Thoracic aorta (tissue), 2 donors: ENCODE data around the gene NPAS3. TPM values are rescaled to one million over a fixed set of nuclear protein-coding genes. Genes with fewer than 3 reads are reported as not detected.

Experiments used
- ATAC-seq: fragments of 150-250 bp; one replicate; pipeline ENCODE4 v1.8.0; 2017; ENCODE audit warnings: low read depth; ENCODE audit not compliant: insufficient number of reproducible peaks, low FRiP score
- DNase-seq: peaks from one replicate; pipeline ENCODE4 v3.0.0-alpha.2; 2020; ENCODE audit warnings: low spot score
- H3K27ac ChIP-seq, 2 donors: fragments of 200-600 bp; sonication (generic); 1 replicate in 1 of 2; 2 replicates in 1 of 2; pipeline ENCODE4 v1.5.1; 2016; ENCODE audit warnings: mild to moderate bottlenecking in 2 of 2, moderate library complexity in 2 of 2
- H3K27me3 ChIP-seq: fragments of 200-600 bp; sonication (generic); replicated peaks from 2 replicates; pipeline ENCODE4 v1.6.0; 2016; ENCODE audit warnings: mild to moderate bottlenecking; ENCODE audit not compliant: insufficient read depth
- H3K36me3 ChIP-seq: fragments of 200-600 bp; sonication (generic); one replicate; pipeline ENCODE4 v1.5.1; 2016
- H3K4me1 ChIP-seq, 2 donors: fragments of 200-600 bp; sonication (generic); 1 replicate in 1 of 2; 2 replicates in 1 of 2; pipeline versions ENCODE4 v1.5.1 to v1.6.0; 2016; ENCODE audit warnings: low read depth in 2 of 2, mild to moderate bottlenecking in 1 of 2; ENCODE audit not compliant: control insufficient read depth in 1 of 2
- H3K4me3 ChIP-seq: fragments of 200-600 bp; sonication (generic); 2 replicates; pipeline ENCODE4 v1.5.1; 2016; ENCODE audit warnings: mild to moderate bottlenecking
- H3K9me3 ChIP-seq: fragments of 200-600 bp; sonication (generic); 2 replicates; pipeline ENCODE4 v1.5.1; 2016
- total RNA-seq, 2 donors: library from RNA; depleted of rRNA; stranded (reverse); fragments of >200 nt; gene quantifications; one replicate each; pipeline versions ENCODE4 v1.1.0 to v1.2.3, GENCODE V29; 2016
- TF ChIP-seq, protein P1 (sequence below): fragments of 200-600 bp; sonication (generic); IDR thresholded peaks from one replicate; pipeline ENCODE4 v1.5.1; 2019; ENCODE audit warnings: antibody characterized with exemption

NPAS3 gene
- total RNA-seq, 2 donors from 2014 or later, result 1.1 TPM; not detected in 1

DNA sequence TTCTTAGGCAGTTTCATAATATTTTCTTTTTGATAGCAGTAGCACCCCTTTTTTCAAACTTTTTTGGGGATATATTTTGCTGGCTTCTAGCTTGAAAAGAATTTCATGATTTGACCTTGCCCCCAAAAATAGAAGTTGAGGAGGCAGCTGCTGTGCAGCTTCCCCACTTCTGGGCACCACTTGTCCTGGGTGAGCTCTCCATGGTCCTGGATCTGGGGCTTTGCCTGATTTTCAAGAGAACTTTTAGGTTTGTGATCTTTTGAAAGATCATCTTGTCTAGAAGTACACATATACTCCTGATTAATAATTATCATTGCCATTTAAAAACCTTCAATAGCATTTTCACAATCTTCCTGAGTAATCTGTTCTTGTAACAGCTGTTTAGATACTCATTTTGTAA is 271.6 kb downstream of the NPAS3 start:
- Histone ChIP-seq H3K27ac (no peak overlapping the region), H3K4me1 (no peaks in the 10 kb centered on the region), H3K9me3 (no peaks in the 10 kb centered on the region), H3K36me3 (no peaks in the 10 kb centered on the region), H3K4me3 (no peak overlapping the region), H3K27me3 (no peaks in the 10 kb centered on the region)
- ATAC-seq (no peak), DNase-seq (no peak)
- TF ChIP-seq, protein P1, sequence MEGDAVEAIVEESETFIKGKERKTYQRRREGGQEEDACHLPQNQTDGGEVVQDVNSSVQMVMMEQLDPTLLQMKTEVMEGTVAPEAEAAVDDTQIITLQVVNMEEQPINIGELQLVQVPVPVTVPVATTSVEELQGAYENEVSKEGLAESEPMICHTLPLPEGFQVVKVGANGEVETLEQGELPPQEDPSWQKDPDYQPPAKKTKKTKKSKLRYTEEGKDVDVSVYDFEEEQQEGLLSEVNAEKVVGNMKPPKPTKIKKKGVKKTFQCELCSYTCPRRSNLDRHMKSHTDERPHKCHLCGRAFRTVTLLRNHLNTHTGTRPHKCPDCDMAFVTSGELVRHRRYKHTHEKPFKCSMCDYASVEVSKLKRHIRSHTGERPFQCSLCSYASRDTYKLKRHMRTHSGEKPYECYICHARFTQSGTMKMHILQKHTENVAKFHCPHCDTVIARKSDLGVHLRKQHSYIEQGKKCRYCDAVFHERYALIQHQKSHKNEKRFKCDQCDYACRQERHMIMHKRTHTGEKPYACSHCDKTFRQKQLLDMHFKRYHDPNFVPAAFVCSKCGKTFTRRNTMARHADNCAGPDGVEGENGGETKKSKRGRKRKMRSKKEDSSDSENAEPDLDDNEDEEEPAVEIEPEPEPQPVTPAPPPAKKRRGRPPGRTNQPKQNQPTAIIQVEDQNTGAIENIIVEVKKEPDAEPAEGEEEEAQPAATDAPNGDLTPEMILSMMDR, result no peak

DNA sequence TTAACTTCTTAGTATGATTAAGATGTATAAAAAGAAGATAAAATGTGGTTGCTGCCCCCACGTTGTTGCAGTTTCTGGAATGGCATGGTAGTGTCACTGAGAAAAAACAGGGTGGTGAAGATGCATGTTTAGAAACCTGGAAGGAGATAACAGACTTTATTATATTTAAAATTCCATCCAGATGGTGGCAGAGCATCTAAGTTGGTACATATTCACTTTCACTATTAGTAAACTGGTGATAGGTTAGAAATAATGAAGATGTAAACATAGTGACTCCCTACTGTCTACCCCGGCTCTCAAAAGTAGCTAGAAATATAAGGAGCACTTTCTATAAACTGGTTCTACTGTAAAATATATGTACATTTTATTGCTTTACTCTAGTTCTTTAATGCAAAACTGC is 279.3 kb downstream of the NPAS3 start:
- no peak overlapping the region for H3K4me3 ChIP-seq
- H3K27me3 ChIP-seq, result no peaks in the 10 kb centered on the region
- H3K27ac ChIP-seq, result no peak overlapping the region
- TF ChIP-seq, protein P1, result no peak
- no peaks in the 10 kb centered on the region for H3K36me3 ChIP-seq
- H3K9me3 ChIP-seq, result no peaks in the 10 kb centered on the region
- no peaks in the 10 kb centered on the region for H3K4me1 ChIP-seq
- ATAC-seq (no peak), DNase-seq (no peak)

DNA sequence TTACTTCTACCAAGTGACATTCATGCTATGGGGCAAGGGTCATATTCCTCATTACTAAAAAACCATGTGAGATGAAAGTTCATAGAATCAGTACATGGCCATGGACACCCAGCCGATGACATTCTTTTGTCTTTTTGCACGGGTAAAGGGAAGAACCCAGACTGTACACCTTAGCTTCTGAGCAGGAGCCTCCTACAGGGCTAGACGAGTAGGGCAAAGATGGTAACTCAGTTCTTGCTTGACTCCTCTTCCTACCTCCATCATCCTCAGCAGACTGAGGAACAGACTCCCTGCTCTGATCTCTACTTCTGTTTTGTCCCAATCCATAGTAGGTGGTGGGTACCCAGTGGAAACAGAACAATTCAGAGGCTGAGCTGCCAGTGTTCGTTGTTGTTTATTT is 281.3 kb downstream of the NPAS3 start:
- DNase-seq (no peak), ATAC-seq (no peak)
- Histone ChIP-seq H3K9me3 (no peaks in the 10 kb centered on the region), H3K4me1 (no peaks in the 10 kb centered on the region), H3K36me3 (no peaks in the 10 kb centered on the region), H3K27me3 (no peaks in the 10 kb centered on the region), H3K27ac (no peak overlapping the region), H3K4me3 (no peak overlapping the region)
- TF ChIP-seq, protein P1, result no peak

DNA sequence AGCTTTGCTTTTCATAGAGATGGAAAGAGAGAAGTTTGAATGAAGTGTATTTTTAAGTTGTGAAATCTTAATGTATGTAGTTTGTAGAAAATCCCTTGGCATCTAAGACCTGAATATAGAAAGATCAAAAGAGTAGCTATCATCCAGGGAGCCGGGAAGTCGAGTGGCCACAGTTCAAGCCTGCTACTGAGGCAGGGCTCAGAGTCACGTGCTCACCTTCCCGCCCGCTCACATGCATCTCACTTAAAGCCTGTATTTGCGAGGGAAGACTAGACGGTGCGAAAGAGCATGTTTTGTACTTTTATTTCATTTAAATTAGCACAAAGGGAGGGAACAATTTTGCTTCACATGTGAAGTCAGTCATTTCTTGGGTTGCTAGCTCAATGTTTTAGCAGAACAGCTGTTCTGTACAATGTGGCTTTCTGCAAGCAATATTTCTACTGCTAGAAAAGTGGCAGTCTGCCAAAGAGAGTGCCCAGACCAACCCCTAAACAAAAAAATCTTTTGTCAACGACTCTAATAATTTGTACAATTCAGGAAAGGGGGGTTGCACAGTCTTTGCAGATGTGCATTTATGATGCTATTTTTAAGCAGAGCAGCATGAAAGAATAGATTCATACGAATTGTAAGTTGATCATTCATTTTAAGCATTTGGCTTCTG is 290.7 kb downstream of the NPAS3 start:
- Histone ChIP-seq H3K27me3 (no peaks in the 10 kb centered on the region), H3K4me1 (no peaks in the 10 kb centered on the region), H3K9me3 (no peaks in the 10 kb centered on the region), H3K36me3 (no peaks in the 10 kb centered on the region), H3K27ac (no peak overlapping the region), H3K4me3 (no peak overlapping the region)
- ATAC-seq, result no peak
- DNase-seq, result no peak
- TF ChIP-seq, protein P1, result no peak

DNA sequence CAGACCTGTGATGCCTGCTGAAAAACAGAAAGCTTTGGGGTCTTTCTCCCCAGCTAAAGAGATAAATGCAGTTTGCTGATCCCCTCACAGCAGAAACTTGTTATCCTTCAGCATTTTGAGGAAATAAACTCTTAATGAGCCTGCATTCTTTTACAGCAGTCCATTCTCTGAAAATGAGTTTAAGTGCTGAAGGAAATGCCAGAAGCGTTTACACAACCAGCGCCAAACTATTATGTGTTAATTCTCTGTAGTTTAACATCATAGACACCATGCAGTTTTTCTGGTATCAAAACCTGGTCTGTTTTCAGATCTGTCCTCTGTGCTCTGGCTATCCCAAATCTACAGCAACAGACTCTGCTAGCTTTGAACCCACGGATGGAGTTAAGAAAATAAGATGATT is 291.3 kb downstream of the NPAS3 start:
- Histone ChIP-seq H3K9me3 (no peaks in the 10 kb centered on the region), H3K36me3 (no peaks in the 10 kb centered on the region), H3K27ac (no peak overlapping the region), H3K27me3 (no peaks in the 10 kb centered on the region), H3K4me3 (no peak overlapping the region), H3K4me1 (no peaks in the 10 kb centered on the region)
- DNase-seq (no peak), ATAC-seq (no peak)
- TF ChIP-seq, protein P1, result no peak
